Measurements from ENCODE around the gene MFAP3.

DNA sequence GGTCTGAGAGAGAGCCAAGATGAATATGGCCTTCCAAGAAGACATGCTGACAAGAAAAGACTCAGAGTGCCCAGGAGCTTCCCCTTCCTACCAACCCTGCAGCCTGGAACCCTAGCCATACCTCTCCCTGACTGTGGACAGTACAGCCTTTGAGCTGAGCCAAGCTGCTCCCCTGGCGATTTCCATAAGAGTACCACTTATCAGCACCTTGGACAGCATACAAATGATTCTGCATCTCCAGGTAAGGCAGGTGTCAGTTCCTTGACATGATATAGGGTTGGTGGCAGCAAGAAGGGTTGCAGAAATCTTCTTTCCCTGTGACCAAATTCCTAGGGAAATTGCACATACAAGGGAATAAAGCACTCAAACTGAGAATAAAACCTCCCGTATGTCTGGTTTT is 58.3 kb downstream of the MFAP3 start:
- TF ChIP-seq, protein P1, sequence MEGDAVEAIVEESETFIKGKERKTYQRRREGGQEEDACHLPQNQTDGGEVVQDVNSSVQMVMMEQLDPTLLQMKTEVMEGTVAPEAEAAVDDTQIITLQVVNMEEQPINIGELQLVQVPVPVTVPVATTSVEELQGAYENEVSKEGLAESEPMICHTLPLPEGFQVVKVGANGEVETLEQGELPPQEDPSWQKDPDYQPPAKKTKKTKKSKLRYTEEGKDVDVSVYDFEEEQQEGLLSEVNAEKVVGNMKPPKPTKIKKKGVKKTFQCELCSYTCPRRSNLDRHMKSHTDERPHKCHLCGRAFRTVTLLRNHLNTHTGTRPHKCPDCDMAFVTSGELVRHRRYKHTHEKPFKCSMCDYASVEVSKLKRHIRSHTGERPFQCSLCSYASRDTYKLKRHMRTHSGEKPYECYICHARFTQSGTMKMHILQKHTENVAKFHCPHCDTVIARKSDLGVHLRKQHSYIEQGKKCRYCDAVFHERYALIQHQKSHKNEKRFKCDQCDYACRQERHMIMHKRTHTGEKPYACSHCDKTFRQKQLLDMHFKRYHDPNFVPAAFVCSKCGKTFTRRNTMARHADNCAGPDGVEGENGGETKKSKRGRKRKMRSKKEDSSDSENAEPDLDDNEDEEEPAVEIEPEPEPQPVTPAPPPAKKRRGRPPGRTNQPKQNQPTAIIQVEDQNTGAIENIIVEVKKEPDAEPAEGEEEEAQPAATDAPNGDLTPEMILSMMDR (IDR thresholded peaks at IDR 0.05; ENCODE audit: borderline replicate concordance, extremely low read depth, low read length, poor library complexity, severe bottlenecking): no peak
- no peak for TF ChIP-seq EZH2 (IDR thresholded peaks at IDR 0.05; ENCODE audit: borderline replicate concordance, low read depth, low read length, severe bottlenecking)
